T-helper 22 cell (primary cell): Measurements from ENCODE around the gene RUFY4.

Experiments
- DNase-seq: peaks from one replicate; pipeline ENCODE4 v3.0.0-alpha.2; 2020; ENCODE audit warnings: low read depth

RUFY4 gene

DNA sequence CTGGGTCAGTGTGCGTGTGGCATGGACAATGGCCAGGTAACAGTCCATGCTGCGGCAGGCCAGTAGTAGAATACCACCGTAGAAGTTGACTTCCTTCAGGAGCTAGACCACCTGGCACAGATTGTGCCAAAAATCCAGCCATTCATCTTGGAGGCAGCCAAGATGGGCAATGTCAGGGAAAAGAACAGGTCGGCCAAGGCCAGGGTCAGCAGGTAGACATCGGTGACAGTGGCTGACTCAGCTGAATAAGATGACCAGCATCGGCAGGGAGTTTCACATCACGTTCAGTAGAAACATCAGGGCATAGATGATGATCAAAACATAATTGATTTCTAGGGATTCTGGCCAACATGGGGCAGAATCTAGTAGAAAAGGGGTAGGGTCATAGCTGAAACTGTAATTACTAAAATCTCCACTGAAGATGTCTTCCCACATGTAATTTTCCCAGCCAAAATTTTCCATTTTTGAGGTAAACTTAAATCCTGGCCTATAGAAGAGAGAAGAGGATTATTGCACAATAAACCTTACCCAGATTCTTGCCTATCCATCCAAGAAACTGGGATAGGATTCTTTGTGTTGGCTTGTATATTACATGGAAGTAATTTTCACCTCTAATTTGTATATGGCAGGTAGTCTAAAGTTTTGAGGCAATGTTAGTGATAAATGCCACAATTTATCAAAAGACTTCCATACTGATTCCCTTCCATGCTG is 7.9 kb upstream of the RUFY4 start:
- DNase-seq: no peak

DNA sequence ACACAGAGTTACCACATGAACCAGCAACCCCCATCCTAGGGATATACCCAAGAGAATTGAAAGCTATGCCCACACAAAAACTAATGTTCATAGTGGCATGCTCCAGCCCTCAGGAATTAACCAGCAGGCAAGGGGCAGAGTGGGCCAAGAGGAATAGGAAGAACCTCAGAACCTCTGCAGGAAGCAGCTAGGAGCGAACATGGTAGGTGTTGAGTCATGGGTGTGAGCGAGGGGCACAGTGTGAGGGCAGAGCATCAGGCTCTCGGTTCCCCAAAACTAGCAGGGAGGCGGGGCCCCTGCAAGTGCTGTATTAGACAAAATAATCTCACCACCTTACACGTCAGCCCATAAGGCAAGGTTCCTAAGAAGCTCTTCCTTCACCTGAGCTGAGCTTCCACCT is 5.6 kb upstream of the RUFY4 start:
- no peak for DNase-seq

DNA sequence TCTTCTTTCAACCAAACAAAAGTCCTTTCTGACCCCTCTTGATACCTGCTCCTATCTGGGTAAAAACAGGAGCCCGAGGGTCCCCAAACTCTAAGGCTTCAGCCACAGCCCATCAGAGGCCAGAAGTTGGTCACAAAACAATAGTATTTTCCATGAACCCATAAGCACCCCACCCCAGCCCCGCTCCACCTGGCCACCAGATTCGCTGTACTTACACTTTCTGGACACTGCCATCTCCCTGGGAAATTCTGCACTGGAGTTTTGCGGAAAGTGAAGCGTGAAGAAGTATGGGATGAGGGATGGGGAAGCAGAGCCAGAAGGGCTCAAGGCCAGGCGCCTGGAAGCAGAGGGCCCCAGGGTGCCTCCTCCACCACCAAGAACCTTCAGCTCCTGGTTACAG is 5.2 kb upstream of the RUFY4 start:
- no peak for DNase-seq

DNA sequence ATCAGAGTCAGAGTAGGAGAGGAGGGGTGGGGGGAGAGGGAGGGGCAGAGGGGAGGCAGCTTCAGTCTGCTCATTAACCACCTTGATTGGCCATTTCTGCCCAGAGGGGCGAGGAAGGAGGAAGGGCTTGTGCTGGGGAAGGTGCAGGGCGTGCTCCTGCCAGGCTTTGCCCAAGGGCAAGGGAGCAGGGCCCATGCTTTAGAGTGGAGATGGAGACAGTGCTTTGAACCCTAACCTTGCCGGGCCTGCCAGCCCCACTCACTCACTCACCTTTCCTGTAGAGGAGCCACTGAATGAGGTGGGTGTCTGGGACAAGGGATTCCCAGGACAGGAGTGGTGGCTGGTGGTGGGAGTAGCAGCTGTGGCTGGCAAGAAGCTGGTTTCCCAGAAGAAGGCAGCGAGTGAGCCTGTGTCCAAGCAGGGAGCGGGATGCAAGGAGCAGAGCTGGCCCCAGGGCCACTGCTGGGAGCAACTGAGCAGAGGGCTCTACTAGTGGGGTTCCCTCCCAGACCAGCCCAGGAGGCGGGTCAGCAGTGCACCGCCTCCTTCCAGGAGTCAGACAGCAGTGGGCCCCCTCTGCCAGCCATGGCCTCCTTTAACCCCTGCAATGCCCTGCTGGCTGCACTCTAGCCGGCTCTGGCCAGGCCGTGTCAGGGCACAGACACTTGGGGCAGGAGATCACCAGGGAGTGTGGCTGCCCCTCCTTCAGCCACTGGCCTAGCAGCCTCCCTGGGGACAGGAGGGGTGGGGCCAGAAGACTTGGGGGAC is 3.6 kb upstream of the RUFY4 start:
- no peak for DNase-seq

DNA sequence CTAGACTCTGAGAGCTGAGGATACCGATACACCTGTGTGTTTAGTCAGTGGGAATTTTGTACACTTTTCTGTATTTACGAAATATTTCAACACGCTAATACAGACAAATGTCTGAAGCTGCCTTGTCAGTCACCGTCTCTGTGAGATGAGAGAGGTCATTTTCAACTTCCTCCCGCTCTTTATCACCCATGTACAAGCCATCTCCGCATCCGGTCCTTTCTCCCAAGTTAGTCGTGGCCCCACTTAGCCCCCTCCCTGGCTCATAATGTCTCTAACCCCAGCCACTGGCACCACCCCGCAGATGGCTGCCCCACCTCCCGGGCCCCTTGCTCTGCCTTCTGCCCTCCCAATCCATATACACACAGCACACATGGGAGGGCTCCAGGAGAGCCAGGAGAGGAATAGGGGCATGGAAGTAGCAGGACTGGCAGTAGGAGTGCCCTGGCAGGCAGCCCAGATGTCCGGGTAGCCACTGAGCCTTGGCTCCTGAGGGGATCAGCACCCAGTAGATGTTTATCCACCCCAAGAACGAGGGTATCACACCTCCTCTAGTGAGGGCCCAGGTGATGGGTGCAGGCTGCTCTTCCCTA is 2.0 kb upstream of the RUFY4 start:
- no peak for DNase-seq

DNA sequence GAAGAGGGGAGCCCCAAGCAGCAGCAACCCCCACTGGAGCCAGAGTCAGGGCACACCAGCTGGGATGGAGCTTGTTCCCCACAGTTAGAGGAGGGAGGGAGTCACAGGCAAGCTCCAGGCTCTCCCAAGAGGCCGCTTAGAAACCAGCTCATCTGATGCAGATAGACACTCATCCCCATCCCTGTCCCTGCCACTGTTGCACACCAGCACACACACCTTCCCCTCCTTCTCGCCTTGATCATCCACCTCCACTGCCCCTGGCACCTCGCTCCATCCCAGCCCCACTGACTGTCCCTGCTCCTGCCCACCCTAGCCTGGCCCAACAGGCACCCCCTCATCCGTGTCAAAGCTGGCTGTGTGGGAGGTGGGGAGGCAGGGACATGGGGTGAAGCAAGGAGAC is 1.5 kb upstream of the RUFY4 start:
- DNase-seq: no peak

DNA sequence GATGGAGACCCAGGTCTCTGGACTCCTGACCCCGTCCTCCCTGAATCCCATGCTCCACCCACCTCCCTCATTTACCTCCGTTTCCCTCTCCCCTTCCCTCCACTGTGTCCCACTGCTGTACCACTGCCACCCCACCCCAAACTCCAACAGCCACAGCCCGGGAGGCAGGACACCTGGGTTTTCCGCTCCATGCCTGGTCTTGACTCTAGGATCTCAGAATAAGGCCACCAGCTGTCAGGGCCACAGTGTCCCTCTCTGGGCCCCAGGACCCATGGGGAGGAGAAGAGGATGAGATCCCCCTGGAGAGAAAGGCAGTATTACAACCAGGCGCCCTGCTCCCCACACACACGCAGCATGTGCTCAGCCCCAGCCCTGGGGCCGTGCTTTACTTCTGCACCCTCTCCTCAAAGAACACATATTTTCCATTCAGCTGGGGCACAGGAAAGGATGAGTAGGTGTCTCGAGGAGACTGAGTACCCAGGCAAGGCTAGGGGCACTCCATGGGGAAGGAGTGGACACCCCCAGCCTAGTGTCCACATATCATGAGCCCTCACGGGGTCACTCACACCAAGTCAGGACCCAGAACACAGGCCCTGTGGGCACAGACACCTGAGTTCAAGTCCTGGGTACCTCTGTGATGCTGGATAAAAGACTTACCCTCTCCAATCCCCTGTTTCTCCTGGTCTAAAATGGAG is 700 bp downstream of the RUFY4 start:
- DNase-seq: no peak

DNA sequence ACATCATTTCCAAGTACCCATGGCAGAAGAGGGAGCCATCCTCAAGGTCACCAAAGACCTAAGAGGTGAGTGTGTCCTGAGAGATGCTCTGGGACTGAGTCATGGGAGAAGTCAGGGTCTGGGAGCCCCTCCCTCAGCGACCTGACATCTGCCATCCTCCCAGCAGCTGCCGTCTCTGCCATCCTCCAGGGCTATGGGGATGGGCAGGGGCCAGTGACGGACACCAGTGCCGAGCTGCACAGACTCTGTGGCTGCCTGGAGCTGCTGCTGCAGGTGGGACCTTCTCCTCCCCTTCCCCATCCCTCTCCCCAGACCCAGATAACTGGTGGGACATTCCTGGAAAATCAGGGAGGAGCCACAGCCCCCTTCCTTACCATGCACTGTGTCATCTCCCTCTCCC is 1.5 kb downstream of the RUFY4 start:
- no peak for DNase-seq

DNA sequence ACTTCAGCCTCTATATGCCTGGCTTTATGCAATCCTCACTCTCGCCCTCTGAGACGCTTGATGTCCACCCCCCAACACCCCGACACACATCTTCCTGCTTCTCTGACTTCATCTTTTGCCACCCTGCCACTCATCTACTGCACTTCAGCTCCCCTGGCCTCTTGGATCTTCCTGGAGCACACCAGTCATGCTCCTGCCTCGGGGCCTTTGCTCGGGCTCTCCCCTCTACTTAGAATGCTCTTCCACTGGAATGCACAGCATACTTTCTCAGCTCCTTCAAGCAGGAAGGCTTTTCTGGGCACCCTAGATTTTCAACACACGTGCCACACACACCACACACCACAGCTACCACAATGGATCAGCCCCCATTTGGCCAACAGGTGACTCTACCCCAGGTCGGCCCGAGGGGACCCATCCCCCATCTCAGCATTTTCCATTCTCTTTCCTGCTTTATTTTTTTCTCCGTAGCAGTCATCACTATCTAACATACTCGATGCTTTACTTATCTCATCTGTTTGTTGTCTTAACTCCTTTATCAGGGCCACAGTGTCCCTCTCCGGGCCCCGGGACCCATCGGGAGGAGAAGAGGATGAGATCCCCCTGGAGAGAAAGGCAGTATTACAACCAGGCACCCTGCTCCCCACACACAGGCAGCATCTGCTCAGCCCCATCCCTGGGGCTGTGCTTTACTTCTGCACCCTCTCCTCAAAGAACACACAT is 2.3 kb downstream of the RUFY4 start:
- no peak for DNase-seq

DNA sequence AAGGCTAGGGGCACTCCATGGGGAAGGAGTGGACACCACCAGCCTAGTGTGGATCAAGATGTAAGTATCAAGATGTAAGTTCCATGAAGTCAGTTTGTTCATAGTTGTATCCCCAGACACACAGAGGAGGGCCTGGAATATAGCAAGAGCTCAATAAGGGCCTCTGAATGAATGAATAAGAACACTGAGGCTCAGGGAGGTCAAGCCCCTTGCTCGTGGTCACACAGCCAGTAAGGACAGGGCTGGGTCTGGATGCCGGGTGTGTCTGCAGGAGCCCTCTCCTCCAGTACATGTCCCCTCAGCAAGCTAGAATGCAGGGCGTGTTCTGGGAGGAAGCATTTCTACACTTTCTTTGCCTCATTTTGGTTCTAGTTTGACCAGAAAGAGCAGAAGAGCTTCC is 2.9 kb downstream of the RUFY4 start:
- DNase-seq: no peak

DNA sequence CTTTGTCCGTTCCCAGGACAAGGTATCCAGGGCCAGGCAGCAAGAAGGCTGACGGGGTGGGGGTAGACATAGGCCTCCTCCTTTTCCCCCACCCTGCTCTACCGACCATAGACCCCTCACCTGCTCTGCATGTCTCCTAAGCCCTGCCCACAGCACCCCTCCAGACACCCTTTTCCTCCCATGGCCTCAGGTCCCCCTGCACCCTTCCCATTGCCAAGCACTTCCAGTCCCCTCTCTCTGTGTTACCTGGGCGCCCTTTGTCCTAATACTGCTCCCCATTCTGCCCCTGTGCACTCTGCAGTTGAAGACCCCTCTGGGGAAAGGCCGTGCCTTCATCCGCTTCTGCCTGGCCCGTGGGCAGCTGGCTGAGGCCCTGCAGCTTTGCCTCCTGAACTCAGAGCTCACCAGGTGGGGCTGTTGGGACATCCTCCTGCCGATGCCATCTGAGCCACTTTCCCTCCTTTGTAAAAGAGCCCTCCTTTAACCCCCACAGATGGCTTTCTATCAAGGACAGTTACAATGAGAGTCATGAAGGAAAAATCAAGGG is 3.5 kb downstream of the RUFY4 start:
- DNase-seq: no peak

DNA sequence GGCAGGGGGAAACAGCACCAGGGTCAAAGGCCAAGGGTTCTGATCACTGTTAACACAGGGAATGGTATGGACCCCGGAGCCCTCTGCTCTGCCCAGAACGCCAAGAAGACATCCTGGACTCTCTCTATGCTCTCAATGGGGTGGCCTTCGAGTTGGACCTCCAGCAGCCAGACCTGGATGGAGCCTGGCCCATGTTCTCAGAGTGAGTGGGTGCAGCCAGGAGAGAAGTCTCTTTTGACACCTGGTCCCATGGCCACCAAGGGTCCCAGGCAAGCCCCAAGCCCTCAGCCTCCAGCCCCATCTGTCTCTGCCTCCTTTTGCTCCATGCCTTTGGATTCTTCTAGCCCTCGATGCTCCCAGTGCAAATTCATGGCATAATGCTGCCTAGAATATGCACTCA is 4.1 kb downstream of the RUFY4 start:
- no peak for DNase-seq

DNA sequence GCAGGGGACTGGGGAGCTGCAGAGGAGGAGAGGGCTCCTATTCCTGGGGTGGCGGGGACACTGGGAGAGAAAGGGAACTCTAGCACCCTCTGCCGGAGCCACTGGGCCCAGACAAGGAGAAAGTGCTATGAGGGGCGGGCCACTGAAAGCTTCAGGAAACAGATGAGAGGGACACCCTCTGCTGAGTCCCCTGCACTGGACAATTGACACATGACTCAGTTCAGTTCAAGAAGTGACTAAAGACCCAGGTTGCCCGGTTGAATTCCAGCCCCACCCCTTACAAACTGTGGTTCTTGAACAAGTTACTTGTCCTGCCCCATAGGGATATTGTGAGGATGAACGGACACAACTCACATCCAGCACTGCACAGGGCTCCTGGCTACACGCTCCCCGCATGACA is 5.0 kb downstream of the RUFY4 start:
- no peak for DNase-seq

DNA sequence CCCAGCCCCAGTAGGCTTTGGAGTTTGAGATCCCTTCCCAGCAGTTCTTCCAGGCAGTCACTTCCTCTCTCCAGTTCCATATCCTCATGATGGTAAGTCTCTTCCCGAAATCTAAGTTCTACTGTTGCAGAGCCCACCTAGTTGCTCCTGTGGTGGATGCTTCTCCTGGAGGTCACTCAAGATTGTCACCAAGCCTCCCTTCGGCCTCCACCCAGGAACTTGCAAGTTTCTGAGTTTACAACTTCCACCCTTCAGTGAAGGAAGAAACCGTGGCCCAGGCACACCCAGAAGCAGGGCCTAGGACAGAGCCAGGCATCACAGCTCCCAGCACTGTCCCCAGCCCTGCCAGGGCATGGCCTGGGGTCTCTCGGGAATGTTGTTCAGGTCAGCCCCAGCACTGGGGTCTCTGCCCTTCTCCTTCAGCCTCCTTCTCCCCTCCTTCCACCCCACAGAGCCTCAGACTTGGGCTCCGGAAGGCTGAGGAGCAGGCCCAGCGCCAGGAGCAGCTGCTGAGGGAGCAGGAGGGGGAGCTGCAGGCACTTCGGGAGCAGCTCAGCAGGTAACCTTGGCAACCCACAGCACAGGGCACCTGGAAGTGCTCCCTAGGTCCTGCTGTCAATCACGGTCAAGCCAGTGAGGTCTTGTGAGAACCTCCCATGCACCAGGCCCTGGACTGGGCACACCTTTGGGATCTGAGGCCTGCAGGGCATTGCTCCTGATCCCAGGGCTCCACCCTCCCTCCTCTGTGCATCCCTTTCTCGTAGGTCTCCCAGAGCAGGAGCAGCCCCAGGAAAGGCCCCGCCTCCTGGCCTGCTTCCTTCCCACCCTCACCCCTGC is 7.1 kb downstream of the RUFY4 start:
- no peak for DNase-seq

DNA sequence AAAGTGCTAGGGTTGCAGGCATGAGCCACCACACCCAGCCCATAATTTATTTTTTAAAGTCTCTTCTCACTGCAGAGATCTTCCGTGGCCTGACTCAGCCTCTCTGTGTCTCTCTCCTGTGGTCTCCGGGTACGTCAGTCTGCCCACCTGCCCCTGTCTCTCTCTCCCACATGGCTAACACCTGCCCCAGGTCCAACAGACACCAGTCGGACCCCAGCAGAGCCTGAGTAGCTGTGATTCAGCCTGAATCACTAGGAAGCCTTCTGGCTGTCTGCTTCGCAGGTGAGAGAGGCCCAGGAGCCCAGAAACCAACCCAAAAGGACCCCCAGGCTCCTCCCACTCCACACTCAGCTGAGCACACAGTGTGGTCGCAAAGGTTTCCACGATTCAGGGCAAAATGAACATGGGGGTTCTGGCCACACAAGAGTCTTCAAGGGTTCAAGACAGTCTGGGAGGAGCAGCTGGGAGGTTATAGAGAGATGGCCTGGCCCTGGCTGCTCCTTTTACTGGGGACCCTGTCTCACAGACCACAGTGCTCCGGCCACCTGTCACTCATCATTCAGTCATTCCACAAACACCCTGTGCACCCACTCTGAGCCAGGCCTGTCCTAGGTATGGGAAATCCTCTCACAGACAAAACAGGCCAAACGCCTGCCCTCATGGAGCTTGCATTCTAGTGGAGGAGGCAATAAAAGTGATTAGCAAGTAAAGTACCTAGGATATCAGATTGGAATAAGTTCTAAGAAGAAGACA is 8.6 kb downstream of the RUFY4 start:
- no peak for DNase-seq

DNA sequence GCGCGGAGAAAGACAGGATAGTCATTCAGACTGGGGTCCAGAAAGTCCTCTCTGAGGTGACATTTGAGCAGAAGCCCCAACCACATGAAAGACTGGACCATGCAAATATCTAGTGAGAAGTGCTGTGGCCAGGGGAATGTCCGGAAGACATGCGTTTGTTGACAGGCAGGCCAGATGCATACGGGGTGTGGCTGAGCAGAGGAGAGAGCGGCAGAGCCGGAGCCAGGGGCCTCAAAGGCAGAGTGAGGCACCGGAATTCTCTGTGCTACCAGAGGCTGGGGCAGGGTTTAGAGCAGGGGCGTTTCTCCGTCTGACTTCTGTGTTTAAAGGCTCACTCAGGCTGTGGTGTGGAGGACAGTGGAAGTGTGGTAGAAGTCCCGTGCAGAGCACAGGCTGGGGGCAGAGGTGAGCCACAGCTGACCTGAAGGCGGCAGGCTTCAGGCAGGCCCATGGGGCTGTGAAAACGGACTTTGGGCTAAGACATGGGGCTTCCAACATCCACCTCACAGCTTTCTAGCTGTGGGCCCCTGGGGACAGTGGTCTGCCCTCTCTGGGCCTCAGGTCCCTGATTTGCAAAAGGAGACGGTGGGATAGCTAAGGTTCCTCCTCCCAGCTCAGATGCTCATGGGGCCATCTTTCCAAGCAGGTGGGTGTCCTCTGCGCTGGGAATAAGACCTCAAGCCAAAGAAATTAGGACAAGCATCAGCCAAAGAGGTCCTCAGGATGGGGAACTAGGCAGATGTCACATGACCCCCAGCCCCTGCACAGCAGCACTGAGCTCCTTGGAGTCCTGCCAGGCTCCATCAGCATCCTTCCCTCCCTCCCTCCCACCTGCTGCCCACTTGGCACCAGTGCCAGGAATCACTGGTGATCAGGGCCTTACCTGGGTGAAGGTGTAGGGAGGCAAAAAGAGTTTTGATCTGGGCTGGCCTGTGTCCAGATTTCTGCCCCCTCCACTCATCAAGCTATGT is 11.2 kb downstream of the RUFY4 start:
- DNase-seq: no peak

DNA sequence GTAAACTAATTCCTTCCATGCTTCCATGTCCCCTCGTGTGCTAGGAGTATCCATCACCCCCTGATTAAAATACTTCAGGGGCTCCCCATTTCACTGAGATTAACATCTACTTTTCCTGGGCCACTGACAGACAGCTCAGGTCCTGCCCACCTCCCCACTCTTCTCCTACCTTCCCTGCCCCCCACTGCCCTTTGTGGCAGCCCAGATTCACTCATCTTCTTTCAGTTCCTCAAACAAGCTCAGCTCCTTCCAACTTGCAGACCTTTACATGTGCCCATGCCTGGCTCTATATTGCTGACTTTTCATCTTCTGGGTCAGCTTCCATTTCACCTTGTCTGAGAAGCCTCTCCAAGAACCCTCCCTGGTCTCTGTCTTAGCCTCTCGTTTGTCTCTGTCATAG is 12.0 kb downstream of the RUFY4 start:
- DNase-seq: no peak

DNA sequence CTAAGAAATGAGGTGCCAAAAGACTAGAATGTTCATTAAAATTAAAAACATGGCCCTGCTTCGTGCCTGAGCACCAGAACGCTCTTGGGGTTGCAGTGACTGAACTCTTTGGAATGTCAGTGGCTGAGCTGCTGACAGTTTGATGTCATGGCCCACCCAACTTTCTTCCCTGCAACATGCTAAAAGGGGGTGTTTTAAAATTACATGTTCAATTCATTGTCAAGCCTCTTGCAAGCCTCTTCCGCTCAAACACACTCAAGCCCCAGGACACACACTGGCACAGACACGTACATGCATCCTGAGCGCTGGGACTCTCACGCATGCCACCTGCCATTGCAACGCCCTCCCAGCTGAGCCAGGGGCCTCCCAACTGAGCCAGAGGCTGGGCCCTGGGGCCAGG is 12.6 kb downstream of the RUFY4 start:
- no peak for DNase-seq
